ENCODE results near the gene MAML3. TPM values are rescaled to one million over a fixed set of nuclear protein-coding genes. Genes with fewer than 3 reads are reported as not detected.

Gene MAML3
- total RNA-seq, 2 donors from 2014 or later = 11.8 to 14.6 TPM

- intact Hi-C loops (cut with DNase I, micrococcal nuclease) = loop anchor here in 1 of 2 donors (10.0 kb wide), 2 partner anchors 269 to 519 kb away; no protein-coding TSS in a partner anchor
- ATAC-seq = no peak
- DNase-seq = peak in 1 of 2 donors; percentile 18
Observed at GRCh38 chr4:139735381-139736273, 418.4 kb downstream of the MAML3 start.

- DNase-seq (peak; percentile 67 to 75), ATAC-seq (peak; percentile 88)
- intact Hi-C loops (cut with DNase I, micrococcal nuclease) = loop anchor here in 1 of 2 donors (10.0 kb wide), 2 partner anchors 270 to 520 kb away; no protein-coding TSS in a partner anchor
Observed at GRCh38 chr4:139734875-139735380, 419.1 kb downstream of the MAML3 start.

GRCh38 chr4:139734201-139734874 is 419.6 kb downstream of the MAML3 start:
- DNase-seq (no peak), ATAC-seq (no peak)
- intact Hi-C loops (cut with DNase I, micrococcal nuclease) = loop anchor here in 1 of 2 donors (10.0 kb wide), 2 partner anchors 270 to 520 kb away; no protein-coding TSS in a partner anchor

- intact Hi-C loops (cut with DNase I, micrococcal nuclease) = loop anchor here in 1 of 2 donors (10.0 kb wide), 2 partner anchors 272 to 522 kb away; no protein-coding TSS in a partner anchor
- DNase-seq = no peak
Observed at GRCh38 chr4:139732991-139733570, 420.9 kb downstream of the MAML3 start.

GRCh38 chr4:139728840-139729239 is 425.1 kb downstream of the MAML3 start:
- intact Hi-C loops (cut with DNase I, micrococcal nuclease) = no loop called here
- ATAC-seq = peak; percentile 94
- DNase-seq = peak in 1 of 2 donors; percentile 43

More at GRCh38 chr4:139732991-139733570, 420.9 kb downstream of the MAML3 start:
- no peak for ATAC-seq

GRCh38 chr4:139728146-139728545 is 425.8 kb downstream of the MAML3 start:
- no peak for ATAC-seq
- intact Hi-C loops (cut with DNase I, micrococcal nuclease) = no loop called here
- no peak for DNase-seq

GRCh38 chr4:139726615-139727014 is 427.4 kb downstream of the MAML3 start:
- intact Hi-C loops (cut with DNase I, micrococcal nuclease) = no loop called here
- no peak for DNase-seq

GRCh38 chr4:139725236-139725635 is 428.7 kb downstream of the MAML3 start:
- no peak for DNase-seq
- intact Hi-C loops (cut with DNase I, micrococcal nuclease) = no loop called here

More at GRCh38 chr4:139726615-139727014, 427.4 kb downstream of the MAML3 start:
- ATAC-seq = no peak

GRCh38 chr4:139721789-139722188 is 432.2 kb downstream of the MAML3 start:
- ATAC-seq = no peak
- intact Hi-C loops (cut with DNase I, micrococcal nuclease) = no loop called here
- DNase-seq = no peak

More at GRCh38 chr4:139725236-139725635, 428.7 kb downstream of the MAML3 start:
- ATAC-seq = no peak

- intact Hi-C loops (cut with DNase I, micrococcal nuclease) = no loop called here
- DNase-seq (no peak), ATAC-seq (no peak)
Observed at GRCh38 chr4:139720806-139721205, 433.2 kb downstream of the MAML3 start.

GRCh38 chr4:139719381-139720101 is 434.4 kb downstream of the MAML3 start:
- peak; percentile 15 for ATAC-seq

GRCh38 chr4:139718833-139719232 is 435.2 kb downstream of the MAML3 start:
- peak; percentile 19 for ATAC-seq
- intact Hi-C loops (cut with DNase I, micrococcal nuclease) = no loop called here
- DNase-seq = no peak

More at GRCh38 chr4:139719381-139720101, 434.4 kb downstream of the MAML3 start:
- DNase-seq = no peak
- intact Hi-C loops (cut with DNase I, micrococcal nuclease) = no loop called here

GRCh38 chr4:139718358-139718757 is 435.6 kb downstream of the MAML3 start:
- intact Hi-C loops (cut with DNase I, micrococcal nuclease) = no loop called here
- ATAC-seq (peak; percentile 17), DNase-seq (no peak)

- intact Hi-C loops (cut with DNase I, micrococcal nuclease) = no loop called here
- DNase-seq = no peak
Observed at GRCh38 chr4:139715746-139716391, 438.1 kb downstream of the MAML3 start.

GRCh38 chr4:139712882-139713281 is 441.1 kb downstream of the MAML3 start:
- DNase-seq (no peak), ATAC-seq (no peak)
- intact Hi-C loops (cut with DNase I, micrococcal nuclease) = no loop called here

More at GRCh38 chr4:139715746-139716391, 438.1 kb downstream of the MAML3 start:
- peak; percentile 26 for ATAC-seq

GRCh38 chr4:139711461-139711860 is 442.5 kb downstream of the MAML3 start:
- intact Hi-C loops (cut with DNase I, micrococcal nuclease) = no loop called here
- DNase-seq (peak in 1 of 2 donors; percentile 24), ATAC-seq (peak; percentile 47)

- ATAC-seq = no peak
- intact Hi-C loops (cut with DNase I, micrococcal nuclease) = no loop called here
- no peak for DNase-seq
Observed at GRCh38 chr4:139710073-139710472, 443.9 kb downstream of the MAML3 start.

- intact Hi-C loops (cut with DNase I, micrococcal nuclease) = no loop called here
- DNase-seq (peak in 1 of 2 donors; percentile 31), ATAC-seq (peak; percentile 82)
Observed at GRCh38 chr4:139709660-139710059, 444.3 kb downstream of the MAML3 start.
